Measurements from ENCODE around the gene NFAT5.
A peak's percentile ranks its signal among the peaks of the same experiment; 100 is the strongest.
"Not testable (repeated sequence)": the region's sequence is repeated elsewhere in the genome, so short reads cannot be mapped to it uniquely, and the experiment has no call there.

The NFAT5 gene

DNA sequence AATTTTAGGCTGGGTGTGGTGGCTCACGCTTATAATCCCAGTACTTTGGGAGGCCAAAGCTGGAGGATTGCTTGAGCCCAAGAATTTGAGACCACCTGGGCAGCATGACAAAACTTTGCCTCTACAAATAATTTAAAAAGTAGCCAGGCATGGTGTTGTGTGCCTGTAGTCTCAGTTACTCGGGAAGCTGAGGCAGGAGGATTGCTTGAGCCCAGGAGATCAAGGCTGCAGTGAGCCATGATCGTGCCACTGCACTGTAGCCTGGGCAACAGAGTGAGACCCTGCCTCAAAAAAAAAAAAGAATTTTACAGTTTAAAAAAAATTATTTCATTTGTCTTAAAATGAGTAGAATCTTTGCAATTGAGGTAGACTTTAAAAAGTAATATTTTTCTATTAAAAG, 78.2 kb downstream of the NFAT5 start:
- DNase-seq: not testable (repeated sequence)

- no peak for DNase-seq
Observed at GRCh38 chr16:69644790-69645189, 79.0 kb downstream of the NFAT5 start.

DNA sequence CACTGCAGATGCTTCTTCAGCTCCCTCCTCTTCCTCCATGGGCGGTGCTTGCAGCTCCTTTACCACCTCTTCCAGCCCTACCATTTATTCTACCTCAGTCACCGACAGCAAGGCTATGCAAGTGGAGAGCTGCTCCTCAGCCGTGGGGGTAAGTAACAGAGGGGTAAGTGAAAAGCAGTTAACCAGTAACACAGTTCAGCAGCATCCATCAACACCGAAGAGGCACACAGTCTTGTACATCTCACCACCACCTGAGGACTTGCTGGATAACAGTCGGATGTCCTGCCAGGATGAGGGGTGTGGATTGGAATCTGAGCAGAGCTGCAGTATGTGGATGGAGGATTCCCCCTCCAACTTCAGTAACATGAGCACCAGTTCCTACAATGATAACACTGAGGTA, 81.3 kb downstream of the NFAT5 start:
- no peak for DNase-seq

DNA sequence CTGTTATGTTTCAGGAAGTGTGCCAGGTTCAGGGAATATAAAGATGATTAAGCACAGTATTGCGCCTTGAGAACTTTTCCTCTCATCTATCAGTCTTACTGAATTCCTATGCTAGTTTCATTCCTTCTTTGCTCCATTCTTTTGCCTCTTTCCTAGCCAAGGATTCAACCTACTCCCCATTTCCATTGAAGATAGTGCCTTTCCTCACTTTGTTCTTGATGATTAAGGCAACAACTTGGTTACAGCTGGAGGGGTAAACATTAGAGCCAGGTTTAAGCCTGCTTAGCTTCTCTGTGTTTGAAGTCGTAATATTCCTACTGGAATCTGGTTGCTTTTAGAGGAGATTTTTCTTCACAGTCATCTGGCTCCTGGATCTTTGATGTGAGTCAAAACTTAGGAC, 85.5 kb downstream of the NFAT5 start:
- no peak for DNase-seq

- no peak for DNase-seq
Observed at GRCh38 chr16:69654280-69654931, 88.6 kb downstream of the NFAT5 start.

DNA sequence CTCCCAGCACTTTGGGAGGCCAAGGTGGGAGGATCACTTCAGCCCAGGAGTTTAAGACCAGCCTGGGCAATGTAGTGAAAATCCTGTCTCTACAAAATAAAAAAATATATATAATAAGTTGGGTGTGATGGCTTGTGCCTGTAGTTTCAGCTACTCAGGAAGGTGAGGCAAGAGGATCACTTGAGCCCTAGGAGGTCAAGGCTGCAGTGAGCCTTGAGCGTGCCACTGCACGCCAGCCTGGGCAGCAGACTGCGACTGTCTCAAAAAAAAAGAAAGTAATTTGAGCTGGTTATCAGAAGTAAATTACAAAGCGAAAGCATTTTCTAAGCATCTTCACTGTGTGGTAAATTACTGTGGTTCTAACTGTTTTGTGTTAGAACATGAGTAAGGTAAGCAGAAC, 94.4 kb downstream of the NFAT5 start:
- no peak for DNase-seq

GRCh38 chr16:69662901-69663300, 97.1 kb downstream of the NFAT5 start:
- DNase-seq: no peak

- DNase-seq: peak in 1 of 3 donors; percentile 62
Observed at GRCh38 chr16:69663846-69664245, 98.1 kb downstream of the NFAT5 start.

DNA sequence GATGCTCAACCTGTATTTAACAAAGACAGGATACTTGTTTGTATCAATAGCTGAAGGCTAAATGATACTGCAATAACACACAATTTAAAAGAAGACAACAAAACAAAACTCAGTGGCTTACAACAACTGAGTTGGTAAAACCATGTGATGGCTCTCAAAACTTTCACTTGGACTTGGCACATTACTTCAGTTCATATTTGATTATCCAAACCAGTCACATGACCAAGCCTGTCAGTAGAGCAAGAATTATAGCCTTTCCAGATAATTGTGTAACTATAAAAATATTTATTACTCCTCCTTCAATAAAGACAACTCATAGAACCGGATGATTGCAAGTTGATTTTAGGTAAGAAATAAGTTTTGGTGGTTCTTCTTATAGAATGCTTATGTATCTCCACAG, 103.8 kb downstream of the NFAT5 start:
- no peak for DNase-seq

DNA sequence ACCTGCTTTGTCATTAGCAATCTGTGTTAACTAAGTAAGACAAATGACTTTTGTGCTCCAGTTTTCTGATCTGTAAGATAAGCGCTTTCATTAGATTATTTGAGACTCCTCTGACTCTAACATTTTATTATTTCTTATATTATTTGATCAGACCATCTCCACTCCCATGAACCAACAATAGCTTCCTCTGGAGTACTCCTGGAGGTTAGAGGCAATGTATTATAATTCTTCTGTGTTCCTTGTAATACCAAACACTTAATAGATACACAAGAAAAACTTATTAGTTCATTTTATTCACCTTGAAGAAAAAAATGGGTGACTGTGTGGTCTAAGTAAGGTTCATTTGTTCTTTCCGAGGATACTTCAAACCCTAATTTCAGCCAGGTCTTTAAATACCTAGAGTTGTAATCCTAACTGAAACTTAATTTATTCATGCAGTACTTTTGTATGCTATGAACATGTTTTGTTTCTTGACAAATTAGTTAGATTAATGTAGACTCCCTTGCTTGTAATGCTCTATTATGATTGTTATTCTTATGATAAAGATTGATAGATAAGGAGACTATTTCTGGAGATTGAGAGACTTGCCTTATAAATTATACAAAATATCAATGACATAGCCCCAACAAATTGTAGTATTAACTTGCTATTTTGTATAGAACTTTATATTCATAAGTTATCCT, 106.7 kb downstream of the NFAT5 start:
- DNase-seq: no peak

DNA sequence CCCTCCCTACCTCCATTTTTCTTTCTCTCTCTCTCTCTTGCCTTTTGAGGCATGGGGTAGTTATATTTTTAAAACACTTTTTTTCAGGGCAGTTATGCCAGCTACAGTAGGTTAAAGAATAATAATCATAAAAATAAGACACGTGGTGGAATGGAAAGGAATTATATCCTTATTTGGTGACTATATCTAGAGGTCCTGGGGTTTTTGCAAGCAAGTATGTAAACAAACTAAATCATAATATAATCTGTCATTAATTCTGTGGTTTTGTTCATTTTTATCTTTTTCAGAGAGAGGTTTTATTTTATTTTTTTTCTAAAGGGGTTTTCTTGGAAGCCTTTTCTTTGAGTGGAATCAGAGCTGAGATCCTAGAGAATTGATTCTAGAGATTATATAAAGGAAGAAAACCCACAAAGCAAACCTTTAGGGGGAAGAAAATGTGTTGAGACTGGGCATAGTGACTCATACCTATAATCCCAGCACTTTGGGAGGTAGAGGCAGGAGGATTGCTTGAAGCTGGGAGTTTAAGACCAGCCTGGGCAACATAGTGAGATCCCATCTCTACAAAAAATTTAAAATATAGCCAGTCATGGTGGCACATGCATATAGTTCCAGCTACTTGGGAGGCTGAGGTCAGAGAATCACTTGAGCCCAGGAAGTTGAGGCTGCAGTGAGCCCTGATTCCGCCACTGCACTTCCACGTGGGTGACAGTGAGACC, 107.4 kb downstream of the NFAT5 start:
- no peak for DNase-seq

DNA sequence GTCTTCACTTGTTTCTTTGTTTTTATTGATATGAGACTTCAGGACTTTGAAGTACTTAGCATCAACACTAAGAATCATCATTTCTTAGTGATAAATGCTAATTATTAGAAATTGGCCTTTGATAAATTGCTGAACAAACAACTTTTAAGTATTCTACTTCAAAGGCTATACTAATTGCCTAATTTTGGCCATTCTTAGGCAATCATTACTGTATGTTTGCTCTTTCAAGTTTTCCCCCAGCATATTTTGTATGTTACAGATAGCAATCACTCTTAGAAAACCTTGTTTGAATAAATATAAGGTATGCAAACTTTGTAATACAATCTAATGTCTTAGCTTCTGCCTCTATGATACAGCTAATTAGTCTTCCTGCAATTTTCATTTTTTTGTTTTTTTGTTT, 114.6 kb downstream of the NFAT5 start:
- DNase-seq: no peak

GRCh38 chr16:69688589-69688988, 122.8 kb downstream of the NFAT5 start:
- no peak for DNase-seq

DNA sequence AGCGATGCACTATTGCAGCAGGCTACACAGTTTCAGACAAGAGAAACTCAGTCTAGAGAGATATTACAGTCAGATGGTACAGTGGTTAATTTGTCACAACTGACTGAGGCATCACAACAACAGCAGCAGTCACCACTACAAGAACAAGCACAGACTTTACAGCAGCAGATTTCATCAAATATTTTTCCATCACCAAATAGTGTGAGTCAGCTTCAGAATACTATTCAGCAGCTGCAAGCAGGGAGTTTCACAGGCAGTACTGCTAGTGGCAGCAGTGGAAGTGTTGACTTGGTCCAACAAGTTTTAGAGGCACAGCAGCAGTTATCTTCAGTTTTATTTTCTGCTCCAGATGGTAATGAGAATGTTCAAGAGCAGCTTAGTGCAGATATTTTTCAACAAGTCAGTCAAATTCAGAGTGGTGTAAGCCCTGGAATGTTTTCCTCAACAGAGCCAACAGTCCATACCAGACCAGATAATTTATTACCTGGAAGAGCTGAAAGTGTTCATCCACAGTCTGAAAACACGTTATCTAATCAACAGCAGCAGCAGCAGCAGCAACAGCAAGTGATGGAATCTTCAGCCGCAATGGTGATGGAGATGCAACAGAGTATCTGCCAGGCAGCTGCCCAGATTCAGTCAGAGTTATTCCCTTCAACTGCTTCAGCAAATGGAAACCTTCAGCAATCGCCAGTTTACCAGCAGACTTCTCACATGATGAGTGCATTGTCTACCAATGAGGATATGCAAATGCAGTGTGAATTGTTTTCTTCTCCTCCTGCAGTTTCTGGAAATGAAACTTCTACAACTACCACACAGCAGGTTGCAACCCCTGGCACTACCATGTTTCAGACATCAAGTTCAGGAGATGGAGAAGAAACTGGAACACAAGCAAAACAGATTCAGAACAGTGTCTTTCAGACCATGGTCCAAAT, 126.5 kb downstream of the NFAT5 start:
- peak in 2 of 3 donors; percentile 20 to 27 for DNase-seq

DNA sequence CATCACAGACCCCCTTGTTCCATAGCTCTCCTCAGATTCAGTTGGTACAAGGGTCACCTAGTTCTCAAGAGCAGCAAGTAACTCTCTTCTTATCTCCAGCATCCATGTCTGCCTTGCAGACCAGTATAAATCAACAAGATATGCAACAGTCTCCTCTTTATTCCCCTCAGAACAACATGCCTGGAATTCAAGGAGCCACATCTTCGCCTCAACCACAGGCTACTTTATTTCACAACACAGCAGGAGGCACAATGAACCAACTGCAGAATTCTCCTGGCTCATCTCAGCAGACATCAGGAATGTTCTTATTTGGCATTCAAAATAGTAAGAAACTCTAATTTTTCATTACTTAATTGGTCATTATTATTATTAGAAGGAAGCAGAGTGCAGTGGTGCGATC, 128.2 kb downstream of the NFAT5 start:
- no peak for DNase-seq

DNA sequence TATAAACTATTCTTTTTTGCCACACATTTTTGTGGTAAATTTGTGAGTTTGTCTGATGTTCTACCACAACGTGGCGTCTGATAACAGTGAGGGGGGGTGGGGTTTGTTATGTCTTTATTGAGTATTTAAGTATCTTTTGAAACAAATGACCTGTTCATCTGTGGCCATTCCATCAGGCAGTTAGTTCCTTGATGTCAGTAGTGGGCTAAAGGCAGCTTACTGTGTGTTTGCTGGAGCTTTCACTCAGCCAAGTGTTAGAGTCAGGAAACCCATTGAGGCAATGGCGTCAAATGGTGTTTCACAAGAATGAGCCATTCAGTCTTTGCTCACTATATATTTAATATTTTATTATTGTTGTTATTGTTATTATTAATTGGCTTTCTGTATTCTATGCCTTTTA, 132.6 kb downstream of the NFAT5 start:
- no peak for DNase-seq

DNA sequence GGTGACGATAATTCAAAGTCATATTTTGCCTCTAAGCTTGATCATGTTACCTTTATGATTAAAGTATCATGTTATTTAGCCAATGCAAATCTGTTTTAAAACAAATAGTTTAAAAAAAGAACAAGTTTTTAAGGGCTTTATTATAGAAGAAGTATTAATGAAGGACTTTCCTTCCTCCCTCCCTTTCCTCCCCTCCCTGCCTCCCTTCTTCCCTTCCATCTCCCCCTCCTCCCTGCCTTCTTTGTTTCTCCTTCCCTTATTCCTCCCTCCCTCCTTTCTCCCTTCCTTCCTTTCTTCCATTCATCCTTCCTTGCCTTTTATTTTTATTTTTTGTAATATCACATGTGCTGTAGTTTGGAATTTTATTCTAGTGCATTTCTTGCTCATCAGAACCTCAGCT, 134.1 kb downstream of the NFAT5 start:
- no peak for DNase-seq

GRCh38 chr16:69701452-69701851, 135.7 kb downstream of the NFAT5 start:
- DNase-seq: no peak

DNA sequence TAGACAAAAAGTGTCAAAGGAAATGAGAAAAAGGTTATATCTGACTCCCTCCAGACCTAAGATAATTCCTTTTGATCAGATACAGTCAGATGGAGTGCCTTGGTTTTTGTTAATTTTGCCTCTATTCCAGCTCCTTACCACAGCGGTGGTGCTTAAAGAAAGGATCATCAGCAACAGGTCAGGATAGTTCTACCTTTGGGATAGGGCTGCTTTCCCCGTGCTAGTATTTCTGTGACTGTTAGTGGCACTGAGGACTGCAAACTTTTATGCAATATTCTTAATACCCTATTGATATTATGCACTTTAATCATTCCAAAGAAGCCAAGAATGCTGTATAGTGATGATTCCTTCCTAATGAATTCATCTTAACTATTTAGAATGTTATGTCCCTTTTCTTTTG, 136.1 kb downstream of the NFAT5 start:
- DNase-seq: no peak

DNA sequence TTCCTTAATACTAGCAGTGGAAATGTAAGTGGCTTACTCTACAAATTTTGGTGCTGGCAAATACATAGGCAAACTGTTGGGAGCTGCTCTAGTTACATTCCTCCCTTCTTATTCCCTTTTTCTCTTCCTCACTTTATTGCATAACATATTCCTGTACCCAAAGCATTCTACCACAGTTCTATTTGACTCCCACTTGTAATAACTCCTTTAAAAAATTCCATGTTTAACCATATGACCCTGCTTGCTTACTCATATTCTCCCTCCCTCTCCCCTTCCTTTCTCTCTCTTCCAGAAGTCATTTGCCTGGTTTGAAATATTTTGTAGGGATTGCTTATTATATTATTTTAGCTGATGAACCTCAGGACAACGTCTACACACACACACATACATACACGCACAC, 137.9 kb downstream of the NFAT5 start:
- DNase-seq: no peak

GRCh38 chr16:69706256-69706974, 140.6 kb downstream of the NFAT5 start:
- peak in 1 of 3 donors; percentile 18 for DNase-seq

GRCh38 chr16:69706975-69707340, 141.2 kb downstream of the NFAT5 start:
- no peak for DNase-seq

Data from suppressor macrophage treated with lipopolysaccharide for 1 hour (primary cell).